HG03460 (cell line): Measurements from ENCODE around the gene FXYD4.
A peak's percentile ranks its signal among the peaks of the same experiment; 100 is the strongest.

Source experiments
- ATAC-seq: cut with Tn5 transposase; IDR thresholded peaks from one replicate; pipeline ENCODE4 v1.9.1; 2021; ENCODE audit not compliant: unreplicated experiment

Gene FXYD4

GRCh38 chr10:43394868-43395267 lies 23.4 kb downstream of the FXYD4 start:
- ATAC-seq, result no peak

DNA sequence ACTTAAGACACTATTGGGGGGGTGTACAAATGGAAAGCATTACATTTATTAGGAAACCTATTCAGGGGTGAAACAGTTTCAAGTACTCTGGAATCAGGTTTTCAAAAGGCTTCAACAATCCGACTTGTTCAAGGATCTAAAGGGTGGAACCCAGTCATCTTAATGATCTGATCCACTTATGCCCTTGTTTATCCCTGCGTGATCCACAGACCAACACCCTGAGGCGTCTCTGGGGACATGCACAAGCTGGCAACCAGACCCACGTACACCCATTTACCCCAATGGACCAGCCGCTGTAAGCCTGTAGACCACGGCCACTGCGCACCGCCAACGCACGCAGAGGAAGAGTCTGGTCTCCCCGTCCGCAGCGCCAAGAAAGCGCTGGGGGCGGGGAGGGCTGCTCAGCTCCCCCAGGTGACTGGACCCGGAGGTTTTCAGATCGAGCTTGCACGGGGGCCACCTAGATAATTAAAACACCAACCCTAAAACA lies 24.2 kb downstream of the FXYD4 start:
- ATAC-seq, result no peak

- ATAC-seq, result peak; percentile 53
These were observed 24.9 kb downstream of the FXYD4 start for GRCh38 chr10:43396061-43396927.

- peak; percentile 79 for ATAC-seq
These were observed 25.6 kb downstream of the FXYD4 start for GRCh38 chr10:43396928-43397624.

GRCh38 chr10:43398939-43399319 lies 27.5 kb downstream of the FXYD4 start:
- no peak for ATAC-seq

DNA sequence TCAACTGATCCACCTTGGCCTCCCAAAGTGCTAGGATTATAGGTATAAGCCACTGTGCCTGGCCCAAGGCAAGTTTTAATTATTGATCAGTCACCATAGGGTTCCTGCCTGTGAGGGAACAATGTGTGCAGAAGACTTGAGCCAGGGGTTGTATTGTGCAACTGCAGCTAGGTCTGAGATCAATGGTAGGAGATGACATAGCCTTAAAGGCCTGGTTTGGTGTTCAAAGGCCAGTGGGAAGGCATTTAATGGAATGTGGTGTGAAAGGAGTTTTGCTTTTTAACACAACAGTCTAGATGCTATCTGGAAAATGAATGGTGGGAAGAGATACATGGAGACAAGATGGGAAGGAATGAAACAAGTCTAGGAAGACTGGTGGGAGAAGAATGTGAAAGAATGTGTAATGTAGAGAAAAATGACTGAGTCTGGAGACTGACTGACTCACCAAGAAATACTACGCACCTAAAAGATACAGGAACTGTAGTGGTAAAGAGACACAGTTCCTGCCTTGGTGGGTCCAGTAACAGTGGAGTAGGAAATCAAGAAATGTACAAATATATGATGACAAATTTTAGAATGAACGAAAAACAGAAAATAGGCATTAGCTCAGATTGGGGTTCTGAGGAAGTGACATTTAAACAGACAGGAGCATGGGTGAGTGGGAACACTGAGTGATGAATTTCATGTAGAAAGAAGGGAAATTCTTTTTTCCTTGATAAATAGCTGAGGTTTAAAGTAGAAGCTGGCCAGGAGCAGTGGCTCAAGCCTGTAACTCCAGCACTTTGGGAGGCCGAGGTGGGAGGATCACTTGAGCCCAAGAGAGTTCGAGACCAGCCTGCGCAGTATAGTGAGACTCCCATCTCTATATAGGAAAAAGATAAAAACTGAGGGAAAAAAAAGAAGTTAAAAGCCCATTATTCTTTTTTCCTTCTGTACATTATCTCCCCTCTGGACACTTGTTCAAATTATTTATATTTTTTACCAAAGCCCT lies 28.2 kb downstream of the FXYD4 start:
- no peak for ATAC-seq

- no peak for ATAC-seq
These were observed 30.2 kb downstream of the FXYD4 start for GRCh38 chr10:43401627-43402026.

DNA sequence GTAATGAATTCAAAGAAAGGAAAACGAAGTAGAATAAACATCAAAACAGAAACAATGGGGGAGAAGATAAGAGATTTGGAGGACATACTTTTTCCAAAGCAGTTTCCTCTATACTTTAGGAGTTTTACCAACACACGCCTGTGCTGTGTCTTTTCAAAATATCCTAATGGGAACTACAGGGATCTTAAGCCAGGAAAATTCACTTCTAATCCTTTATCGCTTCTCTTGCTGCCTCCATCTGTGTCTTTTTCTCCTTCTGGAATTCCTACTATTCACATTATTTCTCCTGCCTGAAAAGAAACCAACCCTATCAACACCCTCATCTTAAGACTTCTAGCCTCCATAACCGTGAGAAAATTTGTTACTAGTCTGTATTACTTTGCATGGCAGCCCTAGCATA lies 30.7 kb downstream of the FXYD4 start:
- ATAC-seq, result no peak

- ATAC-seq, result no peak
These were observed 31.5 kb downstream of the FXYD4 start for GRCh38 chr10:43402880-43403452.

DNA sequence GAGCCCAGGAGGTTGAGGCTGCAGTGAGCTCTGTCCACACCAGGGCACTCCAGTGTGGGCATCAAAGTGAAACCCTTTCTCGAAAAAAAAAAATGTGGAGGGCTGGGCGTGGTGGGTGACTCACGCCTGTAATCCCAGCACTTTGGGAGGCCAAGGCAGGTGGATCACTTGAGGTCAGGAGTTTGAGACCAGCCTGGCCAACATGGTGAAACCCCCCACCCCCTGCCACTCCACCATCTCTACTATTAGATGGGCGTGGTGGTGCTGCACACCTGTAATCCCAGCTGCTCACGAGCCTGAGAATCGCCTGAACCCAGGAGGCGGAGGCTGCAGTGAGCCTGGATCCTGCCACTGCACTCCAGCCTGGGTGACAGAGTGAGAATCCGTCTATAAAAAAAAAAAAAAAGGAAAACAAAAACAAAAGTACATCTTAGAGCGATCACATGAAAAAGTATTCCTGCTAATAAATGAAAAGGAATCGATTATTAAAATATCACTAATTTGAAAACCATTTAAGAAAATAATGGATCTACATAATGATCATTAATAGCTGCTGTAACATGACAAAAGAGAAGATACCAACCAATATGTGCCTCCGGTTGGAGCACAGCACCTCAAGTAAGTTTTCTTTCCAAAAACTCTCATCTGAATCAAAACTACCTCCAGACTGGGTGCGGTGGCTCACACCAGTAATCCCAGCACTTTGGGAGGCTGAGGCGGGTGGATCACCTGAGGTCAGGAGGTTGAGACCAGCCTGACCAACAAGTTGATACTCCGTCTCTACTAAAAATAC lies 32.7 kb downstream of the FXYD4 start:
- no peak for ATAC-seq

DNA sequence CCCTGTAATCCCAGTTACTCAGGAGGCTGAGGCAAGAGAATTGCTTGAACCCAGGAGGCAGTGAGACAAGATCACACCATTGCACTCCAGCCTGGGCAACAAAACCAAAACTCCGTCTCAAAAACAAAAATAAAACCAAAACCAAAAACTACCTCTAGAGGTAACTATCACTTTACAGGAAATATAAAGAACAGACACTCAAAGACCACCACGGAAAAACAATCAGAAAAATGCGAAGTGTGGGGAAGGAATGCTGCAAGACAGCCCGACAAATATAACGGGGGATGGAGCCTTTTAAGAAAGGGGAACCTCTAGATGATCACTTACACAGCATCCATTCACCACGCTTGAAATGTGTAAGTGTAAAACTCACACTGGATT lies 33.3 kb downstream of the FXYD4 start:
- ATAC-seq, result no peak

GRCh38 chr10:43407148-43407575 lies 35.7 kb downstream of the FXYD4 start:
- peak; percentile 18 for ATAC-seq

- ATAC-seq, result peak; percentile 47
These were observed 36.3 kb downstream of the FXYD4 start for GRCh38 chr10:43407576-43408330.

DNA sequence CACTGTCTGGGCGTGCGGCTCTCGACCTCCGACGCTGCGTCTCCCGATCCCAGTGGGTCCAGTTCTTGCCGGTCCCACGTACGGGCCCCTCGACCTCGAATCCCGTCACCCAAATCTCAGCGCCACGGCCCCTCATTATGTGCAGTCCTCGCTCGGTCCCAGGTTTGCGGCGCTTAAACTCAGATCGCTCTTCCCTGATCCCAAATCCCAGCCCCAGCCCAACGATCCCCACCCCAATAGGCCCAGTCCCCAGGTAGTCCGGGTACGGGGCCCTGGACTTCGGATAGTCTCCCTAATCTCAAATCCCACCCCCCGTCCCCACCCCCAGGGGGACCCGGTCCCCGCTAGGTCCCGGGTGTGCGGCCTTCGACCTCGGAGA lies 36.9 kb downstream of the FXYD4 start:
- peak; percentile 0 for ATAC-seq

GRCh38 chr10:43408710-43409384 lies 37.4 kb downstream of the FXYD4 start, which contains the start of gene HNRNPF:
Gene HNRNPF, minus strand, starts transcription at chr10:43409186. Its CDS starts 21,302 bp downstream, at chr10:43387884.
- peak; percentile 63 for ATAC-seq

DNA sequence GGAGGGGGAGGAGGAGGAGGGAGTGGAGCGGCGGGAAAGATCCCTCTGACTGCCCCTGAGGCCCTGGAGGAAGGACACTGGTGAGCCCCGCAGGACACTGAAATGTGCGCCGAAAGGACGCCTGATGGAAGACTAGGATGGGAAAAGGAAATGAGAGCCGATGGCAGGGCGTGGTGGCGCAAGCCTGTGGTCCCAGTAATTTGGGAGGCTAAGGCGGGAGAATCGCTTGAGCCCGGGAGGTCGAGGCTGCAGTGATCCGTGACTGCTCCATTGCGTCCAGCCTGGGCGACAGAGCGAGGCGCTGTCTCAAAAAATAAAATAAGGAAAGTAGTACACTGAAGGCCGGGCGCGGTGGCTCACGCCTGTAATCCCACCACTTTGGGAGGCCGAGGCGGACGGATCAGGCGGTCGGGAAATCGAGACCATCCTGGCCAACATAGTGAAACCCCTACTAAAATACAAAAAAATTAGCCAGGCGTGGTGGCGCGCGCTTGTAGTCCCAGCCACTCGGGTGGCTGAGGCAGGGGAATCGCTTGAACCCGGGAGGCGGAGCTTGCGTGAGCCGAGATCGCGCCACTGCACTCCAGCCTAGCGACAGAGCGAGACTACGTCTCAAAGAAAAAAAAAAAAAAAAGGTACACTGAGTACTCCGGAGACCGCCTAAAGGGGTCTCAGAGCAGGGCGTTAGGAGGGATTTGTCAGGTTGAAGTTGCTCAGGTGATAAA lies 38.1 kb downstream of the FXYD4 start:
- no peak for ATAC-seq

DNA sequence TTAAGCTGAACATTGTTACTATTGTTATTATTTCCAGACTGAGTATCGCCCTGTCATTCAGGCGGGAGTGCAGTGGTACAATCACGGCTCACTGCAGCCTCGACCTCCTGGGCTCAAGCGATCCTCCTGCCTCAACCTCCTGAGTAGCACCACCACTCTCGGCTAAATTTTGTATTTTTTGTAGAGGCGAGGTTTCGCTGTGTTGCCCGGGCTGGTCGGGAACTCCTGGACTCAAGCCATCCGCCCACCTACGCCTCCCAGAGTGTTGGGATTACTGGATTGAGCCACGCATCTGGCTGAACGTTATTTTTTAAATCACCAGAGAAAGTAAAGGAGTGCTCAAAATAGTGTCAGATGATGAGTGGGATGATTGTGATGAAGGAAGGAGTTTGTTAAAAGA lies 38.9 kb downstream of the FXYD4 start:
- no peak for ATAC-seq

- no peak for ATAC-seq
These were observed 40.1 kb downstream of the FXYD4 start for GRCh38 chr10:43411536-43411935.
